Inflammatory macrophage treated with lipopolysaccharide for 4 hours (primary cell): ENCODE results near the gene PRR13.
A peak's percentile ranks its signal among the peaks of the same experiment; 100 is the strongest.
"Not testable (repeated sequence)": the region's sequence is repeated elsewhere in the genome, so short reads cannot be mapped to it uniquely, and the experiment has no call there.

Experiments
- DNase-seq: peaks from one replicate; pipeline ENCODE4 v3.0.0-alpha.2; 2020

The PRR13 gene

GRCh38 chr12:53443955-53444354 is 2.4 kb downstream of the PRR13 start:
- DNase-seq: no peak

GRCh38 chr12:53444593-53445325 is 3.2 kb downstream of the PRR13 start:
- not testable (repeated sequence) for DNase-seq

- DNase-seq: no peak
These were observed 9.4 kb downstream of the PRR13 start for GRCh38 chr12:53450936-53451335.

DNA sequence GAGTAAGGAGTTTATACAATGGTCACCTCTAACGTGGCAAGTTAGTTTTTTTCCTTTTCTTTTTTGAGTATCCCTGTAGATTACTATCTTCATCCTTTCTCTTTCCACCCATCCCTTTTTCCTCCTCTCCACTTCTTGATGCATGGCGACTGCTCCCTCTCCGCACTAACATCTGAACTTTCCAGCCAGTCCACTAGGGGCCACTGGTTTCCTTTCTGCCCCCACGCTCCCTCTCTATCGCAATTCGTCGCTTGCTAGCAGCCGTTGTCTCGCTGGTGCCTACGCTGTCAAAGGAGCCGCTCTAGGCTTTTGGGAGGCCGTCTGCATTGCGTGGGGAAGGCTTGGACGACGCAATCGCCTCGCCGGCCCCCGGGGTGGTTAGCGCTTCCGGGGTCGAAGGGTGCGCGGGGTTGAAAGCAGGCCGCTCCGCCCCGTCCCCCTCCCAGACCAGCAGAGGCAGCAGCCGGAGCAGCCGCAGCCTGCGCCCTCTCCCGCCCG is 10.2 kb downstream of the PRR13 start, which contains the start of gene PCBP2:
PCBP2 (plus strand) TSS at position 442 of the 498 bp plus-strand sequence. CDS start 2,699 bp downstream, outside the sequence.
- peak; percentile 100 for DNase-seq

DNA sequence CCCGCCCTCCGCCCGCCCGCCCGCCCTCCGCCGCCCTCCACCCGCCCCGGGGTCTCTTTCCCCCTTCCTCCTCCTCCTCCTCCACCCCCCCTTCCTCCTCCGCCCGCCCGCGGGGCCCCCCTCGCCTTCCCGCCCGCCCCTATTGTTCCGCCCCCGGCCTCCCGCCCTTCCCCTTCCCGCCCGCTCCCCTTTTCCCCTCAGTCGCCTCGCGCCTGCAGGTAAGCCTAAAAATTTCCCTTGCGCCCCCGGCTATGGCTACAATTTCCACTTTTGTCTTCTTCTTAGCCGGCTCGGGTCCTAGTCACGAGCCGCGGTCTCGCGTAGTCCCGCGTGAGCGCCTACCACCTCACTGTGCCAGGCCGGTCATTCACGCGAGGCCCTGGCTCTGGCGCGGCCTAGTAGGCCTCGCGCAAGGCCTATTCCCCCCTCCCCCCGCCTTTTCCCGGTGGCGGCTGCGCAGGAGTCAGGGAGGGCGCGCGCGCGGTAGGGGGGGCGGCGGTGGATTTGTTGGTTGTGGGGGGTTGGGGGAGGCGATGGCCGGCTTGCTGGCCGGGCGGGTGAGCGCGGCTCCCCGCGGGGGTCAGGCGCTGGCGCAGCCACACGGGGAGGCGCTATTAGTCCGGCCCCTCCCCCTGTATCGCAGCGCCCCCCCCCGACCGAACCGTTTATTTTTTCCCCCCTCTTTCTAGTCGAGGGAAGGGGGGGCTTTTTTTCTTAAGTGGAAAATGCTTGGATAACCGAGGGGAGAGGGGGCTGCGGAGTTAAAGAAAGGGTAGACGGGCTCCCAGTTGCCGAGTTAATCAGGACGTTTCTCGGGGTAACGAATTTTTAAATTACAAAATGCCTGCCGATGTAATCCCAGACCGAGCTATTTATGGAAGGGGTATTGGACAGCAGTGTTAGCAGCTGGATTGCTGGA is 10.9 kb downstream of the PRR13 start:
- DNase-seq: peak; percentile 75

DNA sequence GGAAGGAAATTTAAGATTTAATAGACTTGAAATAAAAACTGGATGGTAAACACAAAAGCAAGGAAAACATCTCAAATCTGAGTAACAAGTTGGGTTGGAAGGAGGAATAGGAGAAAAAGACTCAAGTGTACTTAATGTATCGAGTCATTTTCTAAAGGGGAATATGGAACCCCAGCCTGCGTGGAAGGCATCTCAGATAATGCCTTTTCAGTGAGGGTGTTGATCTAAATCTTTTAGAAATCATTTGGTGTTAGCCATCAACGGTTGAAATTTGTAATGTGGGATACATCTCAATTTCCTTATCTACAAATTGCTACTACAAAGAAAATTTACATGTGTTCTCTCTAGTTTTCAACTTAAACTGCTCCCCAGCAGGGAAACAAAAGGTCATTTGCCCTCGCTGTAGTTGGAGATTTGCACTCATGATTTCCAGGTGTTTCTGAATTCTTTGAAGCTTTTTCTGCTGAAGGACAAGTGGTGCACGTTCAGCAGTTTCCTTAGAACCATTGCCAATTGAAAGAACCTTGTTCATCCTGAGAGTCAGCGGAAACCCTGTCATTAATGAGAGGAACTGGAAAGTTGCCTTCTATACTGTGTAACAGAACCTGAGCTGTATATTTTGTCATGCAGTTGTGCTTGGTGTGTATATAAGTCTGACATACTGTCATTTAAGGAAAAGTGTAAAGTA is 12.6 kb downstream of the PRR13 start:
- no peak for DNase-seq

DNA sequence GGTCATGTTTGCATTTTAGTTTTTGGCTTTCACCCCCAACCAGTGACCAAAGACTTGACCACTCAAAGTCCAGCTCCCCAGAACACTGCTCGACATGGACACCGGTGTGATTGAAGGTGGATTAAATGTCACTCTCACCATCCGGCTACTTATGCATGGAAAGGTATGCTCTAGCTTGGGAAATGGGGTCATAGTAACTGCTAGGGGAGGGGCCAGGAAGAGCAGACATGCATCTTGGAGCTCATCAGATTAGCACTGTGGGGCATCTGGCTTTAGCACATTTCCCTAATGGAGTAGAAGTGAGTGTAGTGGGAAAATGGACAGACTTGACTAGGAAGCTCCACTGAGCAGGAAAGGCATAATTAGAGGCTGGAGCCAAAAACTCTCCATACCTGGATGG is 13.2 kb downstream of the PRR13 start:
- no peak for DNase-seq

- no peak for DNase-seq
These were observed 15.3 kb downstream of the PRR13 start for GRCh38 chr12:53456654-53457366.

- no peak for DNase-seq
These were observed 17.6 kb downstream of the PRR13 start for GRCh38 chr12:53459097-53459496.

GRCh38 chr12:53461059-53461458 is 19.5 kb downstream of the PRR13 start:
- no peak for DNase-seq

DNA sequence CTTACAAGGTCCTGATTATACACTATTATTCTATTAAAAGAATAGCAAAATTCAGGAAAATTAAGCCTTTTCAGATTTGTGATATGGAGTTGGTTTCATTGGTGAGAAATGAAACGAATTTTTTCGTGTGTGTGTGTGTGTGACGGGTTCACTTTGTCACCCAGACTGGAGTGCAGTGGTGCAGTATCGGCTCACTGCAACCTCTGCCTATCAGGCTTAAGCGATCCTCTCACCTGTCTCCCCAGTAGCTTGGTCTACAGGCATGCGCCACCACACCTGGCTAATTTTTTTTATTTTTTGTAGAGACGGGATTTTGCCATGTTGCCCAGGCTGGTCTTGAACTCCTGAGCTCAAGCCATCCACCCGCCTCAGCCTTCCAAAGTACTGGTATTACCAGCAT is 20.1 kb downstream of the PRR13 start:
- no peak for DNase-seq

DNA sequence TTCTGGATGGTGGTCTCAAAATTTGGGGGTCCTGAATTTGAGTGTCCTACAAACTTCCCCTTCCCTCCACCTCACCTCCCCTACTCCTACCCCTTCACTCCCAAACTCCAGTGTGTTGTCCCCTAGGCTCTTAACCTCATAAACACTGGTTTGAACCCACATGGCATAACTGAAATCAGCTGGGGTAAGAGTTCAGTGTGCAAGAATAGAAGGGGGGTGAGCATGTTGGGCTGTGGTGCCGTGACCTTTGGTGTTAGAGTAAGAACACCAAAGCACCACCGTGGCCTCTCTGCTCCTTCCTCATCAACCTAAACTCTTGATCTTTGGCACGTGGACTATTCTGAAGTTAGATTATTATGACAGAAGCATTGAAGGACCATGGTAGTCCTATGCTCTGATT is 21.4 kb downstream of the PRR13 start:
- DNase-seq: no peak

- no peak for DNase-seq
These were observed 22.4 kb downstream of the PRR13 start for GRCh38 chr12:53463802-53464560.

DNA sequence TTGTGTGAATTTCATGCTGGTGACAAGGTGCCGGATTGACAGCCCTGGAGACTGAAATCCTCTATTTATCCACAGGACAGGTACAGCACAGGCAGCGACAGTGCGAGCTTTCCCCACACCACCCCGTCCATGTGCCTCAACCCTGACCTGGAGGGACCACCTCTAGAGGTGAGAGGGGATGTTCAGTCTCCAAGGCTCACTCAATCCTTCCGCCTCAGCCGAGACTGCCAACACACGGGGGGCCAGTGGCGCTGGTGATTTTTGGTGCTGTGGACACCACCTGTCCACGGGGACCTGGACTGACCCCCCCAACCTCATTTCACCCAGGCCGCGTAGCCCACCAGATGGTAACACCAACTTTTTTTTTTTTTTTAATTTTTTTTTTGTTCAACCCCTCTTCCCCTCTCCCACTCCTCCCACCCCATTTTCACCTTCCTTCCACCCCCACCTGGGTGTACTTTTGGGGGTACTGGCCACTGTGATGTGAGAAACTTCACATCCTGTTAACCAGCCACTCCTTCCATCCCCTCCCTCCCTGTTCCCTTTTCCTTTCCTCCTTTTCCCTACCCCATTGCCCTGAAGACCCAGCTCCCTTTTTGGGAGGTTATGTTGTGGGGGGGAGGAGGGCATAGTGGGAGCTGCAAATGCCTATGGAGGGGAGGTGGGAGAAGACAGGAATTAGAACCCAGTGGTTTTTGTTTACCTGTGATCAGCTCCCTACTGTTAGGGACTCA is 23.3 kb downstream of the PRR13 start:
- DNase-seq: no peak

- peak; percentile 33 for DNase-seq
These were observed 24.1 kb downstream of the PRR13 start for GRCh38 chr12:53465679-53466078.

GRCh38 chr12:53466640-53467039 is 25.1 kb downstream of the PRR13 start:
- DNase-seq: no peak

GRCh38 chr12:53467082-53467481 is 25.5 kb downstream of the PRR13 start:
- DNase-seq: no peak

GRCh38 chr12:53467880-53468279 is 26.3 kb downstream of the PRR13 start:
- DNase-seq: no peak

DNA sequence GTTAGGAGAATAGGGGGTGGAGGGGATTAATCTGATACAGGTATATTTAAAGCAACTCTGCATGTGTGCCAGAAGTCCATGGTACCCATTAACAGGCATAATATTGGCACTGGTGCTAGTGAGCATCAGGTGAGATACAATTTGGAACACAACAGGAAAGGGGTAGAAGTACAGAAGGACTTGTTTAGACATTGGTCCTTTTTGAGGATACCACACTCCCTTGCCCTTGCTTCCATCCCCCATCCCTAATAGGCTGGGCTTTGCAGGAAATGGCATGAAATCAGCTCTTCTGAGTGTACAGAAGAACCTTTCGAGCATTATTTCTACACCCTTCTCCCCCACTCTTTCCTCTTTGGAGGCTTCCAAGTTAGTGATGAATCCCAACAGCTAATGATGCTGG is 26.7 kb downstream of the PRR13 start:
- no peak for DNase-seq

- no peak for DNase-seq
These were observed 30.6 kb downstream of the PRR13 start for GRCh38 chr12:53472056-53472582.

DNA sequence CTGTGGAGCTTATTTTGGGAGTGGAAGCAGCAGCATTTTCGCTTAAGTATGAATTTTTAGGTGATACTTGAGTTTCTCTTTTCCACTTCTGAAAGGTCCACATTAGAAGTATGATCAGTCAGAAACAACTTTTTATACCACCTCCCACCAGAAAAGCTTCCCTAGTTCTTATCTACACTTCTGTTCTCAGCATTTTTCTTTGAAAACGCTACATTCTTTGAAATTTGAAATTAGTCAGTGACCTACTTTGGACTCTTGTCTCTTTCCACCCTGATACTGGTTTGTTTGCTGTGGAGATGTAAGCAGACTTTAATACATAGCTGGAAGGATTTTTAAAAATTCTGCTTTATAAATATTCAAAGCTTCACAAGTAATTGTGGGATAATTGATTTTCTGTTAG is 32.5 kb downstream of the PRR13 start:
- DNase-seq: no peak
